ENCODE measurements around the gene SEMA4A.
"Not testable (repeated sequence)": the region's sequence is repeated elsewhere in the genome, so short reads cannot be mapped to it uniquely, and the experiment has no call there.

The SEMA4A gene

DNA sequence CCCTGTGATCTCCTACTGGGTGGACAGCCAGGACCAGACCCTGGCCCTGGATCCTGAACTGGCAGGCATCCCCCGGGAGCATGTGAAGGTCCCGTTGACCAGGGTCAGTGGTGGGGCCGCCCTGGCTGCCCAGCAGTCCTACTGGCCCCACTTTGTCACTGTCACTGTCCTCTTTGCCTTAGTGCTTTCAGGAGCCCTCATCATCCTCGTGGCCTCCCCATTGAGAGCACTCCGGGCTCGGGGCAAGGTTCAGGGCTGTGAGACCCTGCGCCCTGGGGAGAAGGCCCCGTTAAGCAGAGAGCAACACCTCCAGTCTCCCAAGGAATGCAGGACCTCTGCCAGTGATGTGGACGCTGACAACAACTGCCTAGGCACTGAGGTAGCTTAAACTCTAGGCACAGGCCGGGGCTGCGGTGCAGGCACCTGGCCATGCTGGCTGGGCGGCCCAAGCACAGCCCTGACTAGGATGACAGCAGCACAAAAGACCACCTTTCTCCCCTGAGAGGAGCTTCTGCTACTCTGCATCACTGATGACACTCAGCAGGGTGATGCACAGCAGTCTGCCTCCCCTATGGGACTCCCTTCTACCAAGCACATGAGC, 23.3 kb downstream of the SEMA4A start:
- Histone ChIP-seq H3K4me1 (ENCODE audit: control insufficient read depth, low read depth, low read length) (peaks cover 16% of the 10 kb centered on the region), H3K4me3 (ENCODE audit: low read length) (no peak overlapping the region), H3K36me3 (ENCODE audit: control insufficient read depth, low read depth, low read length) (no peaks in the 10 kb centered on the region), H3K27me3 (ENCODE audit: control insufficient read depth, insufficient read depth, low read length) (no peaks in the 10 kb centered on the region), H3K27ac (ENCODE audit: low read length) (no peak overlapping the region), H3K9ac (ENCODE audit: low read length) (no peak overlapping the region), H3K9me3 (ENCODE audit: control insufficient read depth, low read depth, low read length) (no peaks in the 10 kb centered on the region)

DNA sequence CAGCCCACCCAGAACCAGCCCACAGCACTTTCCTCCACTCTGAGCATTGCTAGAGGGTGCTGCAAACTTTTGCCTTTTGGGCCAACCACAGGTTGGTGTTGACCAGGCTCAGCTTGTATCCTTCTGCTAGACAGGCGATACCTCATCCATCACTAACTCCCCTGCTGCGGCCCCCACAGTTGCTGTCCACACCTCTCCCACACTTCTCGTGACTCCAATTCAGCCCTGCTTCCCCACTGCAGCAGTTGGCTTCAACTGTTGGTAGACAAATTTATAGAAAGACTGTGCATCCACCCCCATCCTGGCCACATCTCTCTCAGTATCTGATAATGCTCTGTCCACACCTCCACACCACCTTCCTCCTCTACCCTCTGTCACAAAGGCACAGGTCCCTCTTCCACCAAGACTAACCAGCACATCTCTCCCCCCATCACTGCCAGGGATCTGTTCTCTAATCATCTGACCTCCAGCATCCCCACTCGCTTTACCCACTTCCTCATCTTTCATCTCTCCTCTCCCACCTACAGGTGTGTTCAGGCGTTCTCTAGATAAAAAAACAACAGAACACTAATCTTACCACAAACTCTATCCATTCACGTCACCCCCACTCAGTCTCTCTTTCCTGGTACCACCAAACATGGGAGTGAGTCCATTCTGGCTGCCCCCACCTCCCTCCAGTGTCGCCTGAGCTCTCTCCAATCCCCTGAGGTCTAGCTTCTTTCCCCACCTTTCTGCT, 24.7 kb downstream of the SEMA4A start:
- no peak overlapping the region for H3K9ac ChIP-seq (ENCODE audit: low read length)
- no peaks in the 10 kb centered on the region for H3K9me3 ChIP-seq (ENCODE audit: control insufficient read depth, low read depth, low read length)
- H3K27ac ChIP-seq (ENCODE audit: low read length): no peak overlapping the region
- no peak overlapping the region for H3K4me3 ChIP-seq (ENCODE audit: low read length)
- peaks cover 20% of the 10 kb centered on the region for H3K4me1 ChIP-seq (ENCODE audit: control insufficient read depth, low read depth, low read length)
- H3K27me3 ChIP-seq (ENCODE audit: control insufficient read depth, insufficient read depth, low read length): no peaks in the 10 kb centered on the region
- H3K36me3 ChIP-seq (ENCODE audit: control insufficient read depth, low read depth, low read length): no peaks in the 10 kb centered on the region

GRCh38 chr1:156180471-156180870, 27.1 kb downstream of the SEMA4A start:
- no peaks in the 10 kb centered on the region for H3K9me3 ChIP-seq (ENCODE audit: control insufficient read depth, low read depth, low read length)
- no peak overlapping the region for H3K9ac ChIP-seq (ENCODE audit: low read length)
- peak overlapping the region; percentile 31 for H3K27ac ChIP-seq (ENCODE audit: low read length)
- H3K36me3 ChIP-seq (ENCODE audit: control insufficient read depth, low read depth, low read length): no peaks in the 10 kb centered on the region
- no peak overlapping the region for H3K4me3 ChIP-seq (ENCODE audit: low read length)
- no peaks in the 10 kb centered on the region for H3K27me3 ChIP-seq (ENCODE audit: control insufficient read depth, insufficient read depth, low read length)
- H3K4me1 ChIP-seq (ENCODE audit: control insufficient read depth, low read depth, low read length): peaks cover 20% of the 10 kb centered on the region

DNA sequence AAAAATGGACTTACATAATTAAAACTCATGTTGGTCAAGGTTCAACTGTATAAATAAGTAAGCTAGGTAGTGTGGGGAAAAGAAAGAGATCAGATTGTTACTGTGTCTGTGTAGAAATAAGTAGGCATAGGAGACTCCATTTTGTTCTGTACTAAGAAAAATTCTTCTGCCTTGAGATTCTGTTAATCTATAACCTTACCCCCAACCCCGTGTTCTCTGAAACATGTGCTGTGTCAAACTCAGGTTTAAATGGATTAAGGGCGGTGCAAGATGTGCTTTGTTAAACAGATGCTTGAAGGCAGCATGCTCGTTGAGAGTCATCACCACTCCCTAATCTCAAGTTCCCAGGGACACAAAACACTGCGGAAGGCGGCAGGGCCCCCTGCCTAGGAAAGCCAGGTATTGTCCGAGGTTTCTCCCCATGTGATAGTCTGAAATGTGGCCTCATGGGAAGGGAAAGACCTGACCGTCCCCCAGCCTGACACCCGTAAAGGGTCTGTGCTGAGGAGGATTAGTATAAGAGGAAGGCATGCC, 28.1 kb downstream of the SEMA4A start:
- H3K9ac ChIP-seq (ENCODE audit: low read length): peak overlapping the region; percentile 50
- H3K4me3 ChIP-seq (ENCODE audit: low read length): peak overlapping the region; percentile 17
- H3K27me3 ChIP-seq (ENCODE audit: control insufficient read depth, insufficient read depth, low read length); H3K9me3 ChIP-seq (ENCODE audit: control insufficient read depth, low read depth, low read length); H3K36me3 ChIP-seq (ENCODE audit: control insufficient read depth, low read depth, low read length): not testable (repeated sequence)
- peak overlapping the region; percentile 85 for H3K27ac ChIP-seq (ENCODE audit: low read length)
- H3K4me1 ChIP-seq (ENCODE audit: control insufficient read depth, low read depth, low read length): peaks cover 20% of the 10 kb centered on the region

DNA sequence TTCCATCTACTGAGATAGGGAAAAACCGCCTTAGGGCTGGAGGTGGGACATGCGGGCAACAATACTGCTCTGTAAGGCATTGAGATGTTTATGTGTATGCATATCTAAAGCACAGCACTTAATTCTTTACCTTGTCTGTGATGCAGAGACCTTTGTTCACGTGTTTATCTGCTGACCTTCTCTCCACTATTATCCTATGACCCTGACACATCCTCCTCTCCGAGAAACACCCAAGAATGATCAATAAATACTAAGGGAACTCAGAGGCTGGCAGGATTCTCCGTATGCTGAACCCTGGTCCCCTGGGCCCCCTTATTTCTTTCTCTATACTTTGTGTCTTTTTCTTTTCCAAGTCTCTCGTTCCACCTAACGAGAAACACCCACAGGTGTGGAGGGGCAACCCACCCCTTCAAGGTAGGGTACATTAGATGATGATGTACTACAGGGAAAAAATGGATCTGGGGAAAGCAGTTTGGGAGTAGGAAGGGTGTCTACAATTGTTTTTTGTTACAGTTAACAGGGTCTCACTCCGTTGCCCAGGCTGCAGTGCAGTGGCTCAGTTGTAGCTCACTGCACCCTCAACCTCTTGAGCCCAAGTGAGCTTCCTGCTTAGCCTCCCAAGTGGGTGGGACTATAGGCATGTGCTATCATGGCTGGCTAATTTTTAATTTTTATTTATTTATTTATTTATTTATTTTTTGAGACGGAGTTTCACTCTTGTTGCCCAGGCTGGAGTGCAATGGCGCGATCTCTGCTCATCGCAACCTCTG, 28.8 kb downstream of the SEMA4A start:
- H3K9me3 ChIP-seq (ENCODE audit: control insufficient read depth, low read depth, low read length); H3K36me3 ChIP-seq (ENCODE audit: control insufficient read depth, low read depth, low read length); H3K27me3 ChIP-seq (ENCODE audit: control insufficient read depth, insufficient read depth, low read length): not testable (repeated sequence)
- Histone ChIP-seq H3K4me1 (ENCODE audit: control insufficient read depth, low read depth, low read length) (peaks cover 20% of the 10 kb centered on the region), H3K27ac (ENCODE audit: low read length) (peak overlapping the region; percentile 62), H3K9ac (ENCODE audit: low read length) (peak overlapping the region; percentile 53), H3K4me3 (ENCODE audit: low read length) (peak overlapping the region; percentile 22)

DNA sequence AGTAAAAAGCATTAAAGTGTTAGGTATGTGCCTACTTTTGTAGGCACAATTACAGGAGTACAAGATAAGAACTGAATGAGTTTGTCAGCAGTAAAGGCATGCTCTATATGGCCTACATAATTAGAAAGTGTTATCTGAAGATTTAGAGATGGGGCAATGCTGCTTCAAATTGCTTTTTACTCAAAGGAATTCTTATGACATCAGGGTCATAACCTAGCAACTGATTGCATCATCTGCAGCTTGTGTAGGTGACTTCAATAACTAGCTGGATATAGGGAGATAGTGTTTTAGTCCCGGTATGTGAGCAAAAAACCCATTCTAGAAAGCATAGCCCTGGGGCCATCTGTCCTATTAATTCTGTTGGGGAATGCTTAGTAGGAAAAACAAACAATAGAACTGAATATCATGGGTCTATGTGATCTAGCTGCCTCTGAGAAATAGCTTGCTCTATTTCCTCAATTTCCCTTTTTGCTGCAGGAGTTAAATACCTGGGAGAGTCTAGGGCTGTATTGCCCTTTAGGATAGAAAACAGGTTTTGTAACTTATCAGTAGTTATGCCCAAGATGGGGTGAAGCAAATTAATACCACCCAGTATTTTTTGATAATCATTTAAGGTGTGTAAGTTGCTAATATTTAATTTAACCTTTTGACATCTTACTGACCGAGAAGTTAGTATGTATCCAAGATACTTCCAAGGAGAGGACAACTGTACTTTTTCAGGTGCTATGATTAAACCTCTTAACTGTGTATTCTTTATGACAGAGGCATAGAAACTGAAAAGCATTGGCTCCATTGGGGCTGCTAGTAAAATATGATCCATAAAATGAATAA, 33.2 kb downstream of the SEMA4A start:
- H3K4me1 ChIP-seq (ENCODE audit: control insufficient read depth, low read depth, low read length); H3K9me3 ChIP-seq (ENCODE audit: control insufficient read depth, low read depth, low read length); H3K27ac ChIP-seq (ENCODE audit: low read length): not testable (repeated sequence)

DNA sequence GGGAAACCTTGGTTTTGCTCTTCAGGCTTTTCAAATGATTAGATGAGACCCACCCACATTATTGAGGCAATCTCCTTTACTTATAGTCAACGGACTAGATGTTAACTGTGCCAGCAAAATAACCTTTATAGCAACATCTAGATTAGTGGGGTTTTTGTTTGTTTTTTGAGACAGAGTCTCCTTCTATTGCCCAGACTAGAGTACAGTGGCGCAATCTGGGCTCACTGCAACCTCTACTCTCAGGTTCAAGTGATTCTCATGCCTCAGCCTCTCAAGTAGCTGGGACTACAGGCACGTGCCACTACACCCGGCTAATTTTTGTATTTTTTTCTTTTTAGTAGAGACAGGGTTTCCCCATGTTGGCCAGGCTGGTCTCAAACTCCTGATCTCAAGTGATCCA, 36.9 kb downstream of the SEMA4A start:
- not testable (repeated sequence) for H3K9me3 ChIP-seq (ENCODE audit: control insufficient read depth, low read depth, low read length); H3K27ac ChIP-seq (ENCODE audit: low read length); H3K27me3 ChIP-seq (ENCODE audit: control insufficient read depth, insufficient read depth, low read length); H3K4me1 ChIP-seq (ENCODE audit: control insufficient read depth, low read depth, low read length); H3K4me3 ChIP-seq (ENCODE audit: low read length); H3K9ac ChIP-seq (ENCODE audit: low read length); H3K36me3 ChIP-seq (ENCODE audit: control insufficient read depth, low read depth, low read length)

More for the DNA sequence above, 33.2 kb downstream of the SEMA4A start:
- H3K4me3 ChIP-seq (ENCODE audit: low read length); H3K36me3 ChIP-seq (ENCODE audit: control insufficient read depth, low read depth, low read length); H3K27me3 ChIP-seq (ENCODE audit: control insufficient read depth, insufficient read depth, low read length); H3K9ac ChIP-seq (ENCODE audit: low read length): not testable (repeated sequence)

DNA sequence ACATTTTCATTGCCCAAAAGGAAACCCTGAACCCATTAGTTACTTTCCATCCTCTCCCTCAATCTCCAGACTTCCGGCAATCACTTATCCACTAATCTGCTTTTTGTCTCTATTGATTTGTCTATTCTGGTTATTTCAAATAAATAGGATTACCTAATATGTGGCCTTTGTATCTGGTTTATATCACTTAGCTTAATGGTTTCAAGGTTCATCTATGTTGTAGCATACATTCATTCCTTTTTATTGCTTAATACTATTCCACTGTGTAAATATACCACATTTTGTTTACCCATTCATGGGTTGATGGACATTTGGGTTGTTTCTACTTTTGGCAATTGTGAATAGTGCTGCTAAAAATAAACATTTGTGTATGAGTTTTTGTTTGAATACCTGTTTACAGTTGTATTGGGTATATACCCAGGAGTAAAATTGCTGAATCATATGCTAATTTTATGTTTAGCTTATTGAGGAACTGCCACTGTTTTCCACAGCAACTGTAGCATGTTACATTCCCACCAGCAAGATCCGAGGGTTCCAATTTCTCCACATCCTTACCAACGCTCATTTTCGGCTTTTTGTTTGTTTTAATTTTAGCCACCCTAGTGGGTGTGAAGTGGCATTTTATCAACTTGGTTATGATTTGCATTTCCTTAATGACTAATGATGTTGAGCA, 38.0 kb downstream of the SEMA4A start:
- Histone ChIP-seq H3K9ac (ENCODE audit: low read length) (no peak overlapping the region), H3K27ac (ENCODE audit: low read length) (no peak overlapping the region), H3K27me3 (ENCODE audit: control insufficient read depth, insufficient read depth, low read length) (no peaks in the 10 kb centered on the region), H3K36me3 (ENCODE audit: control insufficient read depth, low read depth, low read length) (no peaks in the 10 kb centered on the region), H3K9me3 (ENCODE audit: control insufficient read depth, low read depth, low read length) (no peaks in the 10 kb centered on the region), H3K4me3 (ENCODE audit: low read length) (no peak overlapping the region), H3K4me1 (ENCODE audit: control insufficient read depth, low read depth, low read length) (peaks cover 4% of the 10 kb centered on the region)

DNA sequence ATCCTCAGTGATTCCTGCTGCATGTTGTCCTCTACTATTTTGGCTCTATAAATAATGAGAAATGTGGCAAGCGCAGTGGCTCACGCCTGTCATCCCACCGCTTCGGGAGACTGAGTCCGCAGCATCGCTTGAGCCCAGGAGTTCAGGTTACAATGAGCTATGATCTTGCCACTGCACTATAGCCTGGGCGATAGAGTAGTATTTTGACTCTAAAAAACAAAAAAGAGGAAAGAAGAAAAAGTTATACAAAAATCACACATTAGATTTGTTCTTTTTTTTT, 39.8 kb downstream of the SEMA4A start:
- peak overlapping the region; percentile 65 for H3K27ac ChIP-seq (ENCODE audit: low read length)
- peaks cover 4% of the 10 kb centered on the region for H3K4me1 ChIP-seq (ENCODE audit: control insufficient read depth, low read depth, low read length)
- H3K4me3 ChIP-seq (ENCODE audit: low read length): peak overlapping the region; percentile 84
- no peaks in the 10 kb centered on the region for H3K36me3 ChIP-seq (ENCODE audit: control insufficient read depth, low read depth, low read length)
- H3K27me3 ChIP-seq (ENCODE audit: control insufficient read depth, insufficient read depth, low read length): no peaks in the 10 kb centered on the region
- H3K9ac ChIP-seq (ENCODE audit: low read length): peak overlapping the region; percentile 24
- no peaks in the 10 kb centered on the region for H3K9me3 ChIP-seq (ENCODE audit: control insufficient read depth, low read depth, low read length)

DNA sequence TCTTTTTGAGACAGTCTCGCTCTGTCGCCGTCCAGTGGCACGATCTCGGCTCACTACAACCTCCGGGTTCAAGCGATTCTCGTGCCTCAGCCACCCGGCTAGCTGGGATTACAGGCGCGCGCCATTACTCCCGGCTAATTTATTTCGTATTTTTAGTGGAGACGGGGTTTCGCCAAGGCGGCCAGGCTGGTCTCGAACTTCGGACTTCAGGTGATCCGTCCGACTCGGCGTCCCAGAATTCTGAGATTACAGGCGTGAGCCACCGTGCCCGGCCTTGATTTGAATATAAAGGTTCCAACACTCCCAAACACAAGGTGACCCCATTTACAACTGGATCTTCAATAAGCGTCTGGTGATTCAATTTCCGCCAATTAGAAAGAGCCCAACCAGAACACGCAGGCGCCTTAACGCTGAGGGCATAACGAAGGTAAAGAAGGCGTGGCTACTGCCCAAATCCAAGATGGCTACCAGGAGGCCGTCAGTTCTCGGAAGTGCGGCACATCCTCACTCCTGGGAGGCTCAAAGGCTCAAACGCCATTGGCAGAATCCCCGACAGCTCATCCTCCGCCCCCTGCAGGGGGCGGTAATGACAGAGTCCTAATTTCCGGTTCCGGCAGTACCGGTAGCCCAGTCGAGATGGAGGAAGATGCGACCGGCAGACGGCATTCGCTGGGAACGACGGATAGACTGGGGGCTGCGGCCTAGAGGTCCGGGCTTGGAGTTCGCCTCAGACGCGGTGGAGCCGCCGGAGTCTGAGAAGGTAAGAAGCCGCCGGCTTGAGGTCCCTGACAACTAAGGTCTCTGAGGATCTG, 40.3 kb downstream of the SEMA4A start, which contains the start of gene SLC25A44:
Gene SLC25A44, plus strand, starts transcription at position 617 of the 812 bp plus-strand sequence. CDS start 5,744 bp downstream, outside the sequence.
- Histone ChIP-seq H3K4me3 (ENCODE audit: low read length) (peak within 1 kb of the TSS; percentile 84), H3K9me3 (ENCODE audit: control insufficient read depth, low read depth, low read length) (no peaks in the 10 kb centered on the region), H3K9ac (ENCODE audit: low read length) (peak within 1 kb of the TSS; percentile 53), H3K27ac (ENCODE audit: low read length) (peak within 1 kb of the TSS; percentile 65), H3K4me1 (ENCODE audit: control insufficient read depth, low read depth, low read length) (peaks cover 4% of the 10 kb centered on the region), H3K27me3 (ENCODE audit: control insufficient read depth, insufficient read depth, low read length) (no peaks in the 10 kb centered on the region), H3K36me3 (ENCODE audit: control insufficient read depth, low read depth, low read length) (no peaks in the 10 kb centered on the region)
